HEK293 (cell line): Measurements from ENCODE around the gene SIMC1.

ENCODE experiments used
- CTCF ChIA-PET: fragments of 350-600 bp; formaldehyde crosslinking; extraction: SDS; loops from one replicate; lab custom pipeline; 2021; ENCODE audit warnings: antibody characterized with exemption; lab: Yijun Ruan, JAX
- POLR2A ChIA-PET: fragments of 300-600 bp; formaldehyde crosslinking; extraction: SDS; loops from one replicate; lab custom pipeline; 2020; ENCODE audit warnings: antibody characterized with exemption, inconsistent platforms; lab: Yijun Ruan, JAX
- H3K27ac ChIP-seq: fragments of 200-500 bp; sonication (Bioruptor generic); 2 replicates; pipeline ENCODE4 v1.5.1; 2014; ENCODE audit warnings: low read depth, low read length, control low read depth, inconsistent platforms; ENCODE audit errors: extremely low read depth
- H3K36me3 ChIP-seq, 2 experiments: fragments of 200-500 bp in 1 of 2; sonication (Bioruptor generic) in 1 of 2; 1 replicate in 1 of 2; 2 replicates in 1 of 2; pipeline ENCODE4 v1.5.1; 2014 to 2017; ENCODE audit warnings: inconsistent platforms in 2 of 2, low read length in 2 of 2; ENCODE audit not compliant: control insufficient read depth in 2 of 2, insufficient read depth in 1 of 2
- H3K4me1 ChIP-seq: fragments of 200-500 bp; sonication (Bioruptor generic); 2 replicates; pipeline ENCODE4 v1.5.1; 2014; ENCODE audit warnings: mild to moderate bottlenecking, low read length, inconsistent platforms; ENCODE audit not compliant: control insufficient read depth, insufficient read depth
- H3K4me3 ChIP-seq: 2 replicates; pipeline ENCODE4 v1.5.1; 2011; ENCODE audit warnings: low read depth, mild to moderate bottlenecking, control low read depth, low read length, moderate library complexity
- H3K9me3 ChIP-seq: fragments of 200-500 bp; sonication (Bioruptor generic); 2 replicates; pipeline ENCODE4 v1.5.1; 2014; ENCODE audit warnings: low read depth, low read length, inconsistent platforms; ENCODE audit not compliant: control insufficient read depth, insufficient read depth
- BCL11B ChIP-seq: fragments of 450-650 bp; formaldehyde crosslinking; IDR thresholded peaks from 2 replicates; pipeline ENCODE4 v1.5.1; 2016; ENCODE audit warnings: low read depth, missing biosample characterization, missing genetic modification characterization
- HOXD13 ChIP-seq: sonication (generic); formaldehyde crosslinking; IDR thresholded peaks from 2 replicates; pipeline ENCODE4 v1.8.0; 2022; ENCODE audit warnings: missing genetic modification reagents, borderline replicate concordance
- KLF8 ChIP-seq: fragments of 450-650 bp; formaldehyde crosslinking; IDR thresholded peaks from 2 replicates; pipeline ENCODE4 v1.5.1; 2016; ENCODE audit warnings: missing biosample characterization, missing genetic modification characterization
- KLF9 ChIP-seq: fragments of 450-650 bp; formaldehyde crosslinking; IDR thresholded peaks from 2 replicates; pipeline ENCODE4 v1.5.1; 2016; ENCODE audit warnings: missing biosample characterization, missing genetic modification characterization, low read depth
- MYNN ChIP-seq: fragments of 450-650 bp; formaldehyde crosslinking; IDR thresholded peaks from 2 replicates; pipeline ENCODE4 v1.5.1; 2016; ENCODE audit warnings: missing biosample characterization, missing genetic modification characterization, borderline replicate concordance
- TRIM28 ChIP-seq: IDR thresholded peaks from 2 replicates; pipeline ENCODE4 v1.6.1; 2011; ENCODE audit warnings: low read length, control low read depth, borderline replicate concordance
- ZFP69B ChIP-seq: fragments of 450-650 bp; formaldehyde crosslinking; IDR thresholded peaks from 2 replicates; pipeline ENCODE4 v1.5.1; 2016; ENCODE audit warnings: missing biosample characterization, missing genetic modification characterization
- ZNF184 ChIP-seq: fragments of 450-650 bp; IDR thresholded peaks from 2 replicates; pipeline ENCODE4 v1.5.1; 2018; ENCODE audit warnings: missing biosample characterization, mild to moderate bottlenecking, missing genetic modification characterization
- ZNF19 ChIP-seq: fragments of 450-650 bp; formaldehyde crosslinking; IDR thresholded peaks from 2 replicates; pipeline ENCODE4; 2016; ENCODE audit warnings: missing biosample characterization, missing genetic modification characterization, low read depth
- ZNF274 ChIP-seq, 2 experiments: fragments of 200-500 bp in 1 of 2; fragments of 450-650 bp in 1 of 2; sonication (Bioruptor generic) in 1 of 2; formaldehyde crosslinking in 1 of 2; IDR thresholded peaks; 2 replicates each; pipeline versions ENCODE4 v1.5.1 to v1.6.1; 2014 to 2016; ENCODE audit warnings: borderline replicate concordance in 1 of 2, inconsistent platforms in 1 of 2, low read length in 1 of 2, missing biosample characterization in 1 of 2, missing genetic modification characterization in 1 of 2
- ZNF354C ChIP-seq: fragments of 450-650 bp; formaldehyde crosslinking; IDR thresholded peaks from 2 replicates; pipeline ENCODE4 v1.5.1; 2016; ENCODE audit warnings: missing biosample characterization, missing genetic modification characterization, low read depth, borderline replicate concordance
- ZNF560 ChIP-seq: fragments of 450-650 bp; formaldehyde crosslinking; IDR thresholded peaks from 2 replicates; pipeline ENCODE4 v1.5.1; 2017; ENCODE audit warnings: missing biosample characterization, missing genetic modification characterization, borderline replicate concordance
- ZNF664 ChIP-seq: fragments of 450-650 bp; formaldehyde crosslinking; IDR thresholded peaks from 2 replicates; pipeline ENCODE4 v1.5.1; 2016; ENCODE audit warnings: missing biosample characterization, missing genetic modification characterization
- ZNF768 ChIP-seq: fragments of 450-650 bp; formaldehyde crosslinking; IDR thresholded peaks from 2 replicates; pipeline ENCODE4 v1.5.1; 2018; ENCODE audit warnings: missing biosample characterization, mild to moderate bottlenecking, missing genetic modification characterization
- ZNF830 ChIP-seq: fragments of 450-650 bp; IDR thresholded peaks from 2 replicates; pipeline ENCODE4 v1.5.0; 2018; ENCODE audit warnings: missing biosample characterization, missing genetic modification characterization, low read depth, mild to moderate bottlenecking, moderate library complexity
- TF ChIP-seq, protein P1 (sequence below): fragments of 450-650 bp; formaldehyde crosslinking; IDR thresholded peaks from 2 replicates; pipeline ENCODE4 v1.5.1; 2016; ENCODE audit warnings: missing biosample characterization, missing genetic modification characterization
- TF ChIP-seq, protein P2 (sequence below): fragments of 450-650 bp; formaldehyde crosslinking; IDR thresholded peaks from 2 replicates; pipeline ENCODE4 v1.5.1; 2016; ENCODE audit warnings: missing biosample characterization, missing genetic modification characterization
- TF ChIP-seq, protein P3 (sequence below): fragments of 450-650 bp; formaldehyde crosslinking; IDR thresholded peaks from 2 replicates; pipeline ENCODE4 v1.5.1; 2016; ENCODE audit warnings: missing biosample characterization, missing genetic modification characterization
- TF ChIP-seq, protein P4 (sequence below): fragments of 450-650 bp; formaldehyde crosslinking; IDR thresholded peaks from 2 replicates; pipeline ENCODE4 v1.5.1; 2017; ENCODE audit warnings: missing biosample characterization, missing genetic modification characterization

The SIMC1 gene

DNA sequence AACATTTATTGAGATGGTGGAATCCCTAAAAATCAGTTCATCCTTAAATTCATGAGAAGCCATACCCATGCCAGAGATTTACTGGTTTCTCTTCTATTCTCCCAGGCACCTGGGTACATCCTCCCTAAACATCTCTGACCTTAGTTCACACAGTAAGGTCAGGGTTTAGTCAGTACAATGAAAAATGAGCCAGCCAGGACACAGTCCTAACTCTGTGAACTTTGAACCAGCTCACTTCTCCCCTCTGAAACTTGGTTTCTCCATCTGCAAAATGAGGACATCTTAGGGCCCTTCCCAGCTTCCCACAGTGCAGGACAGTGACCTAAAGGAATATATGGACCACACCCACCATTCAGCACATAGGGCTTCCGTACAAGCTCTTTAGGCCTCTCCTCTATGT lies 148.3 kb downstream of the SIMC1 start:
- TF ChIP-seq MYNN (tag by site-specific recombination) (no peak), ZNF184 (no peak), ZNF274 (IDR thresholded peaks at IDR 0.05; ENCODE audit: low read length) (no peak), ZNF274 (tag by site-specific recombination; IDR thresholded peaks at IDR 0.05; ENCODE audit: borderline replicate concordance) (no peak), ZNF560 (no peak), KLF9 (0 out of 2 replicates have a peak, but pooled peaks have one; percentile 15), ZNF768 (tag by site-specific recombination) (no peak), KLF8 (tag by site-specific recombination) (no peak), BCL11B (no peak)
- TF ChIP-seq, protein P1, sequence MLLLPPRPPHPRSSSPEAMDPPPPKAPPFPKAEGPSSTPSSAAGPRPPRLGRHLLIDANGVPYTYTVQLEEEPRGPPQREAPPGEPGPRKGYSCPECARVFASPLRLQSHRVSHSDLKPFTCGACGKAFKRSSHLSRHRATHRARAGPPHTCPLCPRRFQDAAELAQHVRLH (tag by site-specific recombination), result no peak
- ChIA-PET CTCF (no interaction called here), POLR2A (interaction anchor here (2.2 kb wide), 1 partner anchor 25 kb away, joined by 6 read pairs; the partner anchor contains the start of gene KIAA1191)
- Histone ChIP-seq H3K27ac (no peak overlapping the region), H3K4me3 (no peak overlapping the region), H3K9me3 (no peaks in the 10 kb centered on the region), H3K4me1 (no peaks in the 10 kb centered on the region), H3K36me3 (peaks cover 0 to 71% of the 10 kb centered on the region in 2 experiments; a peak in 2 of 3 replicates)

DNA sequence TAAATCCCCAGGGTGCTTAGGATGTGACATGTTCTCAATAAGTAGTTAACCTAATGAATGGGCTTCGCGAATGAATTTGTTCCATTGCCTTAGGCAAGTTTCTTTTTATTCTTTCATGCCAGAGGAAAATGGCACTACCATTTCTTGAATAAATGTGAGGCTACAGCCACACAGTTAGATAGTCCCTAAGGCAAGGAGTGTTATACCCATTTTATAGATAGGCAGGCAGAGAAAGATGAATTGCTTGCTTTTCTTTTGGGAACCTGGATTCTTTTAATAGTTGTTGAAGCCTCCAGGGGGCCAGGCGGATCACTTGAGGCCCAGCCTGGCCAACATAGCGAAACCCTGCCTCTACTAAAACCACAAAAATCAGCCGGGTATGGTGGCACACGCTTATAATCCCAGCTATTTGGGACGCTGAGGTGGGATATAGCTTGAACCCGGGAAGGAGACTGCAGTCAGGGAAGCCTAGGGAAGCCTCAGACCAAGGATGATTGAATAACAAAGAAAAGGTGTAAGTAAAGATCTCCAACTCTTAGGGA lies 149.2 kb downstream of the SIMC1 start:
- H3K27ac ChIP-seq, result no peak overlapping the region; the same call in 1 of the 2 replicates
- H3K4me1 ChIP-seq, result no peaks in the 10 kb centered on the region
- H3K4me3 ChIP-seq, result peak overlapping the region; percentile 67
- H3K9me3 ChIP-seq, result no peaks in the 10 kb centered on the region
- TF ChIP-seq, protein P2, sequence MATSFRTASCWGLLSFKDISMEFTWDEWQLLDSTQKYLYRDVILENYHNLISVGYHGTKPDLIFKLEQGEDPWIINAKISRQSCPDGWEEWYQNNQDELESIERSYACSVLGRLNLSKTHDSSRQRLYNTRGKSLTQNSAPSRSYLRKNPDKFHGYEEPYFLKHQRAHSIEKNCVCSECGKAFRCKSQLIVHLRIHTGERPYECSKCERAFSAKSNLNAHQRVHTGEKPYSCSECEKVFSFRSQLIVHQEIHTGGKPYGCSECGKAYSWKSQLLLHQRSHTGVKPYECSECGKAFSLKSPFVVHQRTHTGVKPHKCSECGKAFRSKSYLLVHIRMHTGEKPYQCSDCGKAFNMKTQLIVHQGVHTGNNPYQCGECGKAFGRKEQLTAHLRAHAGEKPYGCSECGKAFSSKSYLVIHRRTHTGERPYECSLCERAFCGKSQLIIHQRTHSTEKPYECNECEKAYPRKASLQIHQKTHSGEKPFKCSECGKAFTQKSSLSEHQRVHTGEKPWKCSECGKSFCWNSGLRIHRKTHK, result no peak
- TF ChIP-seq ZNF664, result no peak
- 0 out of 2 replicates have a peak, but pooled peaks have one; percentile 1 for TF ChIP-seq ZFP69B (tag by site-specific recombination)
- no peak for TF ChIP-seq ZNF830
- no peak for TF ChIP-seq ZNF354C
- TF ChIP-seq HOXD13 (CRISPR knock-in tag), result no peak
- peaks cover 0 to 71% of the 10 kb centered on the region in 2 experiments; a peak in 2 of 3 replicates for H3K36me3 ChIP-seq
- ChIA-PET POLR2A (interaction anchor here (0.7 to 2.2 kb wide), 3 partner anchors 20 to 150 kb away, joined by 3 to 6 read pairs (median 3); partner anchors contain the start of gene KIAA1191), CTCF (interaction anchor here (0.7 kb wide), 2 partner anchors 36 to 45 kb away, joined by 3 read pairs; no protein-coding TSS in a partner anchor)

DNA sequence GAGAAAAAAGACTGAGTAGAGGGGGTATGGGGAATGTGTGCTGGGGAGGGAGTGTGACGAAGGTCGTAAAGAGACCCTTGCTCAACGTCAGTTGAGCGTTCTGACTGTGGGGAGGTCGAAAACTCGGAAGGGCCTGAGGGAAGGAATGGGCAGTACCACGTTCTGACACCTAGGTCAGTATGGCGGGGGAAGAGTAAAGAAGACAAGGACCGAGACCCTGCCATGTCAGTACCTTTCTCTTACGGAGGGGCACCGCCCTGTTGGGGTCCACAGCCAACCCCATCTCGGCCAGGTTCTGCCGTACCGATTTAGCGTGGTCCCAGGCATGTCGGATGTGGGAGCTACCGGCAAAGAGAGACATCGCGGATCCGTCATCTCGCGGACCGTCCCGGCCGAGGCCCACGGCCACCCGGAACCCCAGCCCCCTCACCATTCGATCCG lies 149.8 kb downstream of the SIMC1 start:
- CTCF ChIA-PET, result interaction anchor here (0.7 kb wide), 1 partner anchor 36 kb away, joined by 3 read pairs; no protein-coding TSS in a partner anchor
- POLR2A ChIA-PET, result interaction anchor here (0.7 to 2.2 kb wide), 5 partner anchors 13 to 155 kb away, joined by 3 to 6 read pairs (median 3); partner anchors contain the start of gene KIAA1191
- H3K9me3 ChIP-seq, result no peaks in the 10 kb centered on the region
- H3K4me1 ChIP-seq, result no peaks in the 10 kb centered on the region
- H3K4me3 ChIP-seq, result peak overlapping the region; percentile 67
- H3K27ac ChIP-seq, result peak overlapping the region; percentile 75; the same call in 1 of the 2 replicates
- H3K36me3 ChIP-seq, result peaks cover 0 to 71% of the 10 kb centered on the region in 2 experiments; a peak in 2 of 3 replicates
- TF ChIP-seq, protein P3, sequence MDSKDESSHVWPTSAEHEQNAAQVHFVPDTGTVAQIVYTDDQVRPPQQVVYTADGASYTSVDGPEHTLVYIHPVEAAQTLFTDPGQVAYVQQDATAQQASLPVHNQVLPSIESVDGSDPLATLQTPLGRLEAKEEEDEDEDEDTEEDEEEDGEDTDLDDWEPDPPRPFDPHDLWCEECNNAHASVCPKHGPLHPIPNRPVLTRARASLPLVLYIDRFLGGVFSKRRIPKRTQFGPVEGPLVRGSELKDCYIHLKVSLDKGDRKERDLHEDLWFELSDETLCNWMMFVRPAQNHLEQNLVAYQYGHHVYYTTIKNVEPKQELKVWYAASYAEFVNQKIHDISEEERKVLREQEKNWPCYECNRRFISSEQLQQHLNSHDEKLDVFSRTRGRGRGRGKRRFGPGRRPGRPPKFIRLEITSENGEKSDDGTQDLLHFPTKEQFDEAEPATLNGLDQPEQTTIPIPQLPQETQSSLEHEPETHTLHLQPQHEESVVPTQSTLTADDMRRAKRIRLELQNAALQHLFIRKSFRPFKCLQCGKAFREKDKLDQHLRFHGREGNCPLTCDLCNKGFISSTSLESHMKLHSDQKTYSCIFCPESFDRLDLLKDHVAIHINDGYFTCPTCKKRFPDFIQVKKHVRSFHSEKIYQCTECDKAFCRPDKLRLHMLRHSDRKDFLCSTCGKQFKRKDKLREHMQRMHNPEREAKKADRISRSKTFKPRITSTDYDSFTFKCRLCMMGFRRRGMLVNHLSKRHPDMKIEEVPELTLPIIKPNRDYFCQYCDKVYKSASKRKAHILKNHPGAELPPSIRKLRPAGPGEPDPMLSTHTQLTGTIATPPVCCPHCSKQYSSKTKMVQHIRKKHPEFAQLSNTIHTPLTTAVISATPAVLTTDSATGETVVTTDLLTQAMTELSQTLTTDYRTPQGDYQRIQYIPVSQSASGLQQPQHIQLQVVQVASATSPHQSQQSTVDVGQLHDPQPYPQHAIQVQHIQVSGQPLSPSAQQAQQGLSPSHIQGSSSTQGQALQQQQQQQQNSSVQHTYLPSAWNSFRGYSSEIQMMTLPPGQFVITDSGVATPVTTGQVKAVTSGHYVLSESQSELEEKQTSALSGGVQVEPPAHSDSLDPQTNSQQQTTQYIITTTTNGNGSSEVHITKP (tag by site-specific recombination), result peak; percentile 86
- TF ChIP-seq TRIM28 (no peak), ZNF354C (no peak), ZFP69B (tag by site-specific recombination) (0 out of 2 replicates have a peak, but pooled peaks have one; percentile 7), ZNF19 (tag by site-specific recombination) (no peak)
- TF ChIP-seq, protein P4, sequence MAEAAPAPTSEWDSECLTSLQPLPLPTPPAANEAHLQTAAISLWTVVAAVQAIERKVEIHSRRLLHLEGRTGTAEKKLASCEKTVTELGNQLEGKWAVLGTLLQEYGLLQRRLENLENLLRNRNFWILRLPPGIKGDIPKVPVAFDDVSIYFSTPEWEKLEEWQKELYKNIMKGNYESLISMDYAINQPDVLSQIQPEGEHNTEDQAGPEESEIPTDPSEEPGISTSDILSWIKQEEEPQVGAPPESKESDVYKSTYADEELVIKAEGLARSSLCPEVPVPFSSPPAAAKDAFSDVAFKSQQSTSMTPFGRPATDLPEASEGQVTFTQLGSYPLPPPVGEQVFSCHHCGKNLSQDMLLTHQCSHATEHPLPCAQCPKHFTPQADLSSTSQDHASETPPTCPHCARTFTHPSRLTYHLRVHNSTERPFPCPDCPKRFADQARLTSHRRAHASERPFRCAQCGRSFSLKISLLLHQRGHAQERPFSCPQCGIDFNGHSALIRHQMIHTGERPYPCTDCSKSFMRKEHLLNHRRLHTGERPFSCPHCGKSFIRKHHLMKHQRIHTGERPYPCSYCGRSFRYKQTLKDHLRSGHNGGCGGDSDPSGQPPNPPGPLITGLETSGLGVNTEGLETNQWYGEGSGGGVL (tag by site-specific recombination), result peak; percentile 44; the same call in 1 of the 2 replicates
